PFSK-1 (cell line): ENCODE data around the gene SH3GL1.

Source experiments
- FOXP2 ChIP-seq: optimal IDR thresholded peaks from 2 replicates; pipeline ENCODE3; 2011; ENCODE audit warnings: borderline replicate concordance, control low read depth, inconsistent platforms; ENCODE audit not compliant: insufficient read depth; ENCODE audit errors: extremely low read length, extremely low read depth
- POLR2AphosphoS5 ChIP-seq: IDR thresholded peaks from 2 replicates; pipeline ENCODE4 v1.6.1; 2012; ENCODE audit warnings: low read depth, mild to moderate bottlenecking, control low read depth, low read length, moderate library complexity
- SIN3A ChIP-seq: IDR thresholded peaks from 2 replicates; pipeline ENCODE4 v1.6.1; 2012; ENCODE audit warnings: mild to moderate bottlenecking, low read length, moderate library complexity, borderline replicate concordance; ENCODE audit not compliant: insufficient read depth
- TAF1 ChIP-seq: IDR thresholded peaks from 2 replicates; pipeline ENCODE4 v1.6.1; 2012; ENCODE audit warnings: low read length, control low read depth, borderline replicate concordance; ENCODE audit not compliant: insufficient read depth
- TF ChIP-seq, protein P1 (sequence below), 2 experiments: IDR thresholded peaks; 2 replicates each; pipeline versions ENCODE4 v1.6.1 to v1.8.0; 2011 to 2012; ENCODE audit warnings: low read depth in 2 of 2, low read length in 2 of 2, control low read depth in 1 of 2, inconsistent platforms in 1 of 2, mild to moderate bottlenecking in 1 of 2, moderate library complexity in 1 of 2; ENCODE audit not compliant: insufficient read depth in 1 of 2

SH3GL1 gene

DNA sequence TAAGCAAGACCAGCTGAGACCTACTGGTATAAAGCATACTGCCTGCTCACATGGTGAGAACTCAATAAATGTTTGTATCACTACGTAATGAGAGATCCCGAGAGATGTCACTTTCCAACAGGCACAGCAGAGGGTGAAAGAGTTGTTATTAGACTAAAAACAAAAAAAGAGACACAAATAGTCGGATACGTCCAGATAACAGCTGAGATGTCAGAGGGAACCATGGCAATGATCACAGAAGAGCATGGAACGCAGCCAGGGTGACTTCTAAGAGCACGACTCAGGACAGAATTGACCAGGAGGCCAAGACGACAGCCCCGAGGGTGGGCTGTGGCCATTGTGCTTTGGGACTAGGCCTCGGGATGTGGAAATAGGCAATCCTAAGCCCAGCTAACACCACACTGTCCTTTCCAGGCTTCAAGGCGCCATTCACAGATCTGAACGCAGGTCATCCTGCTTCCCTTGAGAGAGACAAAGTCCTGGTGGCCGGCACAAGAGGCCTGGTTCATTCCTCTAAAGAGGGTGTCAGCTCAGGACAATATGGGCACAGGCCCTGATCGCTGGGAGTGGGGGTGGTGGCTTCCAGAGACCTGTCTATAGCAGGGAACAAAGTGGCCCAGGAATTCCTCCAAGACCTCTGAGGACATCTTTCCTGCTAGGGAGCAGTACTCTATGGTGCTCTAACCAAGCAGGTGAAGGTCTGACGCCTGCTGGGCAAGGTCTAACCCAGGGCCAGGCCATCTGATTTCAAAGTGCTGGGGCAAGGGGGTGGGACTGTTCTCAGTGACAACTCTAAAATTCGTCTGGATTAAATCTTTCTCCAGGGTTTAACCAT is 3.2 kb downstream of the SH3GL1 start:
- TF ChIP-seq SIN3A (no peak), FOXP2 (no peak), POLR2AphosphoS5 (no peak), TAF1 (no peak)
- TF ChIP-seq, protein P1, sequence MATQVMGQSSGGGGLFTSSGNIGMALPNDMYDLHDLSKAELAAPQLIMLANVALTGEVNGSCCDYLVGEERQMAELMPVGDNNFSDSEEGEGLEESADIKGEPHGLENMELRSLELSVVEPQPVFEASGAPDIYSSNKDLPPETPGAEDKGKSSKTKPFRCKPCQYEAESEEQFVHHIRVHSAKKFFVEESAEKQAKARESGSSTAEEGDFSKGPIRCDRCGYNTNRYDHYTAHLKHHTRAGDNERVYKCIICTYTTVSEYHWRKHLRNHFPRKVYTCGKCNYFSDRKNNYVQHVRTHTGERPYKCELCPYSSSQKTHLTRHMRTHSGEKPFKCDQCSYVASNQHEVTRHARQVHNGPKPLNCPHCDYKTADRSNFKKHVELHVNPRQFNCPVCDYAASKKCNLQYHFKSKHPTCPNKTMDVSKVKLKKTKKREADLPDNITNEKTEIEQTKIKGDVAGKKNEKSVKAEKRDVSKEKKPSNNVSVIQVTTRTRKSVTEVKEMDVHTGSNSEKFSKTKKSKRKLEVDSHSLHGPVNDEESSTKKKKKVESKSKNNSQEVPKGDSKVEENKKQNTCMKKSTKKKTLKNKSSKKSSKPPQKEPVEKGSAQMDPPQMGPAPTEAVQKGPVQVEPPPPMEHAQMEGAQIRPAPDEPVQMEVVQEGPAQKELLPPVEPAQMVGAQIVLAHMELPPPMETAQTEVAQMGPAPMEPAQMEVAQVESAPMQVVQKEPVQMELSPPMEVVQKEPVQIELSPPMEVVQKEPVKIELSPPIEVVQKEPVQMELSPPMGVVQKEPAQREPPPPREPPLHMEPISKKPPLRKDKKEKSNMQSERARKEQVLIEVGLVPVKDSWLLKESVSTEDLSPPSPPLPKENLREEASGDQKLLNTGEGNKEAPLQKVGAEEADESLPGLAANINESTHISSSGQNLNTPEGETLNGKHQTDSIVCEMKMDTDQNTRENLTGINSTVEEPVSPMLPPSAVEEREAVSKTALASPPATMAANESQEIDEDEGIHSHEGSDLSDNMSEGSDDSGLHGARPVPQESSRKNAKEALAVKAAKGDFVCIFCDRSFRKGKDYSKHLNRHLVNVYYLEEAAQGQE (IDR thresholded peaks at IDR 0.05; ENCODE audit: insufficient read depth in 1 of 2, low read depth in 2 of 2, low read length in 2 of 2), result no peak

DNA sequence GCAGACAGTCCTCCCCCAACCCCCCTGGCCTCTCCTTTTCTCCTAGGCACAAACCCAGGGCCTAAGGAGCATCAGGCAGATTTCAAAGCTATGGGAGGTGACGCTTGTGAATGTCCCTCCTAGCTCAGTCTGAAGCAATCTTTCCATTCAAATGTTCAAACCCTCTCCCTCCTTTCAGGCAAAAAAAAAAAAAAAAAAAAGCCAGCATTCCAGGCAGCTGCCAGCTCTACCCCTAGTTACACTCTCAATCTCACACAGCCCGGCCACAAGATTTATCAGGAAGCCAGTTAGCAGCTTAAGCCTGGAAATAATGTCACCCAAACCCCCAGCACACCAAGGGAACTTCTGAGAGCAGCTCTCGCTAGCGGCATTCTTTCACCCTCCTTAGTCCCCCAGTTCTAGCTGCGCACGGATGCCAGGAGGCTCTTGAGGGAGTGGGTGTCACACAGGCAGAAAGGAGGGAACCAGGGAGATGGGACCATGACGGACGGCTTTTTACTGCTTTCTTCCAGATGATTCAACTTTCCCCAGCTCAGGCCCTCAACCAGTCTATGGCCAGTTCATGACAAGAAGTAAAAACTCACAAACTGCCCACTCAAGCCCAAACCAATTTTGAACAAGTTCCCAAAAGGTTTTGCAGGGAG is 6.3 kb downstream of the SH3GL1 start:
- TF ChIP-seq SIN3A (no peak), FOXP2 (no peak), TAF1 (no peak), POLR2AphosphoS5 (no peak)
- TF ChIP-seq, protein P1 (IDR thresholded peaks at IDR 0.05; ENCODE audit: insufficient read depth in 1 of 2, low read depth in 2 of 2, low read length in 2 of 2), result no peak

DNA sequence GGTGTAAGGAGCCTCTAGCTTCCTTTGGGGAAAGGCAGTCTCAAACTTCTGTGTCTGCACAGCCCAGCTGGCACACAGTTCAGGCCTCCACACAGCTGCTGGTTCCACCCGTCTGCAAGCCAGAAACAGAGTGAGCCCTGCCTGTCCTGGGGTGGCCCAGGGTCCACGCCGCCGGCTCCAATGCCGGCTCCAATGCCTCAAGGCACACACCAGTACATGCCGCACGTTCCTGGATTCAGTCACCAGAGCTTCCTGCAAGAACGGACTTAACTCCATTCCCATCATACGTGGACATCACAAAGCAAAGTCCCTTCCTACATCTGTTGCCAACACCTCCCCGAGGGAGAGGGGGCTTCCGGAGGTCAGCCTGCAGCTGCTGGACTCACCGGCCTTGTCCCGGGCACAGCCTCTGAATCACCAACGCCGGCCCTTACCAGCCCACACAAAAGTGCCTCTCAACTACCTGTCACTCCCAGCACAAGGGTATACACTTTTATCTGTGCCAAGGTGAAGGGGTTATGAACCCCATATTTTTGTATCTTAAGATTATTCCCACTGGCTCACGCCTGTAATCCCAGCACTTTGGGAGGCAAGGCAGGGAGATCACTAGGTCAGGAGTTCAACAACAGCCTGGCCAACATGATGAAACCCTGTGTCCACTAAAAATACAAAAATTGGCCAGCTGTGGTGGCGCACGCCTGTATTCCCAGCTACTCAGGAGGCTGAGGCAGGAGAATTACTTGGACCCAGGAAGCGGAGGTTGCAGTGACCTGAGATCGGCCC is 8.5 kb downstream of the SH3GL1 start:
- TF ChIP-seq SIN3A (peak; percentile 52; the same call in 1 of the 2 replicates), FOXP2 (no peak)
- TF ChIP-seq, protein P1 (IDR thresholded peaks at IDR 0.05; ENCODE audit: insufficient read depth in 1 of 2, low read depth in 2 of 2, low read length in 2 of 2), result 0 out of 4 replicates have a peak, but pooled peaks of 1 of the 2 experiments have one; percentile 34

DNA sequence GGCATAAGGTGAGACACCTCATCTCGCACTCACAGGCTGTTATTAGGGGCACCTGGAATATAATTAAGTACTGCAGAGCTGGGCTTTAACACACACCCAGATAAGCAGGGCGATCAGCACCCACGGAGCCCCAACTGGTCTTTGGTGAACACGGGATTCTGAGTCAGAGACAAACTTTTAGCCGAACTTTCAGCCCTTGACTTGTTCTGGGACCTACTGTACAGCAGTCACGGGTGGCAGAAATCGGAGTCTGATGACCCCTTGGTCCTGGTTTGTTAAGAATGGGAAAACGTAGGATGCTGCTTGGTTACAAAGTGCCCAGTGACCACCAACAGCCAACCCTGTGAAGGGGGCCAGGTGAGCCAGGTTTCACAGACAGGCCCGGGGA is 9.0 kb downstream of the SH3GL1 start:
- TF ChIP-seq, protein P1 (IDR thresholded peaks at IDR 0.05; ENCODE audit: insufficient read depth in 1 of 2, low read depth in 2 of 2, low read length in 2 of 2), result no peak
